ENCODE results near the gene NOX3.

The NOX3 gene

GRCh38 chr6:155398701-155399061, 57.0 kb downstream of the NOX3 start:
- TF ChIP-seq POLR2AphosphoS5 (IDR thresholded peaks at IDR 0.05; ENCODE audit: low read depth): no peak

GRCh38 chr6:155398221-155398620, 57.4 kb downstream of the NOX3 start:
- Histone ChIP-seq H3K4me3 (replicated peaks; ENCODE audit: insufficient read depth, low read length) (no peak overlapping the region), H3K27ac (replicated peaks) (no peak overlapping the region), H3K27me3 (ENCODE audit: insufficient read depth, poor library complexity, severe bottlenecking) (no peaks in the 10 kb centered on the region)
- DNase-seq (ENCODE audit: low read depth in 1 of 2, low spot score in 1 of 2): no peak
- TF ChIP-seq SPI1 (IDR thresholded peaks at IDR 0.05; ENCODE audit: borderline replicate concordance, low read depth): no peak
- TF ChIP-seq GABPA (IDR thresholded peaks at IDR 0.05; ENCODE audit: low read depth): no peak
- TF ChIP-seq, protein P1, sequence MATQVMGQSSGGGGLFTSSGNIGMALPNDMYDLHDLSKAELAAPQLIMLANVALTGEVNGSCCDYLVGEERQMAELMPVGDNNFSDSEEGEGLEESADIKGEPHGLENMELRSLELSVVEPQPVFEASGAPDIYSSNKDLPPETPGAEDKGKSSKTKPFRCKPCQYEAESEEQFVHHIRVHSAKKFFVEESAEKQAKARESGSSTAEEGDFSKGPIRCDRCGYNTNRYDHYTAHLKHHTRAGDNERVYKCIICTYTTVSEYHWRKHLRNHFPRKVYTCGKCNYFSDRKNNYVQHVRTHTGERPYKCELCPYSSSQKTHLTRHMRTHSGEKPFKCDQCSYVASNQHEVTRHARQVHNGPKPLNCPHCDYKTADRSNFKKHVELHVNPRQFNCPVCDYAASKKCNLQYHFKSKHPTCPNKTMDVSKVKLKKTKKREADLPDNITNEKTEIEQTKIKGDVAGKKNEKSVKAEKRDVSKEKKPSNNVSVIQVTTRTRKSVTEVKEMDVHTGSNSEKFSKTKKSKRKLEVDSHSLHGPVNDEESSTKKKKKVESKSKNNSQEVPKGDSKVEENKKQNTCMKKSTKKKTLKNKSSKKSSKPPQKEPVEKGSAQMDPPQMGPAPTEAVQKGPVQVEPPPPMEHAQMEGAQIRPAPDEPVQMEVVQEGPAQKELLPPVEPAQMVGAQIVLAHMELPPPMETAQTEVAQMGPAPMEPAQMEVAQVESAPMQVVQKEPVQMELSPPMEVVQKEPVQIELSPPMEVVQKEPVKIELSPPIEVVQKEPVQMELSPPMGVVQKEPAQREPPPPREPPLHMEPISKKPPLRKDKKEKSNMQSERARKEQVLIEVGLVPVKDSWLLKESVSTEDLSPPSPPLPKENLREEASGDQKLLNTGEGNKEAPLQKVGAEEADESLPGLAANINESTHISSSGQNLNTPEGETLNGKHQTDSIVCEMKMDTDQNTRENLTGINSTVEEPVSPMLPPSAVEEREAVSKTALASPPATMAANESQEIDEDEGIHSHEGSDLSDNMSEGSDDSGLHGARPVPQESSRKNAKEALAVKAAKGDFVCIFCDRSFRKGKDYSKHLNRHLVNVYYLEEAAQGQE (IDR thresholded peaks at IDR 0.05; ENCODE audit: insufficient replicate concordance, low read depth): no peak

More at GRCh38 chr6:155398701-155399061, 57.0 kb downstream of the NOX3 start:
- Histone ChIP-seq H3K27me3 (ENCODE audit: insufficient read depth, poor library complexity, severe bottlenecking) (no peaks in the 10 kb centered on the region), H3K27ac (replicated peaks) (no peak overlapping the region), H3K4me3 (replicated peaks; ENCODE audit: insufficient read depth, low read length) (no peak overlapping the region)
- no peak for DNase-seq (ENCODE audit: low read depth in 1 of 2, low spot score in 1 of 2)

DNA sequence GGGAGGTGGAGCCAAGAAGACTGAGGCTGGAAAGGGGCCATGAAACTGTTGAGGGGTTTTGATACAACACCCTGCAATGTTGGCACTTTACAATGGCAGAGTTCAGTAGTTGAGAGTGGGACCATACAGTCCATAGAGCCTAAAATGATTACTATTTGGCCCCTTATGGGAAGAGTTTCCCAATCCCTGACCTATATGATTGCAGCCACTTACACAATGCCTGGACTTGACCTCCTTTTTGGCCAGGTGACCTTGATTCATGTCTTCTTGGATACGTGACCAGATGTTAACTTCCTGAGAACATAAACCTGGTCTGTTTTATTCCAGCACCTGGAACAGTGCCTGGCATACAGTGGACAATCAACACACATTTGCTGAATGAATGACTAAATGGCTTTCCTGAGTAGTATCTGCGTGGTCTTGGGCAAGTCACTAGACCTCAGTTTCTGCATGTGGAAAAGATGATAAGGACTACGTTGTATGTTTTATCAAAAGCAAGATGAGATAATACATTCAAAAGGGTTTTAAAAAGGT, 58.4 kb downstream of the NOX3 start:
- DNase-seq (ENCODE audit: low read depth in 1 of 2, low spot score in 1 of 2): no peak
- Histone ChIP-seq H3K4me3 (replicated peaks; ENCODE audit: insufficient read depth, low read length) (no peak overlapping the region), H3K27me3 (ENCODE audit: insufficient read depth, poor library complexity, severe bottlenecking) (no peaks in the 10 kb centered on the region), H3K27ac (replicated peaks) (no peak overlapping the region)
- TF ChIP-seq, protein P1 (IDR thresholded peaks at IDR 0.05; ENCODE audit: insufficient replicate concordance, low read depth): no peak
- TF ChIP-seq SPI1 (IDR thresholded peaks at IDR 0.05; ENCODE audit: borderline replicate concordance, low read depth) (no peak), CTCF (IDR thresholded peaks at IDR 0.05; ENCODE audit: insufficient read depth, low read length) (no peak), POLR2AphosphoS5 (IDR thresholded peaks at IDR 0.05; ENCODE audit: low read depth) (no peak), GABPA (IDR thresholded peaks at IDR 0.05; ENCODE audit: low read depth) (no peak)

DNA sequence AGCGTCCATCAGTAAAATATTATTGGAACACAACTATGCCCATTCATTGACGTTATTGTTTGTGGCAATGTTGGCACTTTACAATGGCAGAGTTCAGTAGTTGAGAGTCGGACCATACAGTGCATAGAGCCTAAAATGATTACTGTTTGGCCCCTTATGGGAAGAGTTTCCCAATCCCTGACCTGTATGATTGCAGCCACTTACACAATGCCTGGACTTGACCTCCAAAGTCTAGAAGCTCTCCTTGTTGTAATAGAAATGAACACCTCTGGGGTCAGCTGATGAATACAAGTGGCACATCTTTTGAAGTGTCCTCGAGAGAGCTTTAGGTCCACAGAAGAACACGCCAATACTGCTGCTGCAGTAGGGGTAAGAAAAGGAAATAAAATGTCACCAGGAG, 59.0 kb downstream of the NOX3 start:
- Histone ChIP-seq H3K4me3 (replicated peaks; ENCODE audit: insufficient read depth, low read length) (no peak overlapping the region), H3K27me3 (ENCODE audit: insufficient read depth, poor library complexity, severe bottlenecking) (no peaks in the 10 kb centered on the region), H3K27ac (replicated peaks) (no peak overlapping the region)
- TF ChIP-seq, protein P1 (IDR thresholded peaks at IDR 0.05; ENCODE audit: insufficient replicate concordance, low read depth): no peak
- no peak for TF ChIP-seq CTCF (IDR thresholded peaks at IDR 0.05; ENCODE audit: insufficient read depth, low read length)
- no peak for TF ChIP-seq POLR2AphosphoS5 (IDR thresholded peaks at IDR 0.05; ENCODE audit: low read depth)
- no peak for TF ChIP-seq GABPA (IDR thresholded peaks at IDR 0.05; ENCODE audit: low read depth)
- TF ChIP-seq SPI1 (IDR thresholded peaks at IDR 0.05; ENCODE audit: borderline replicate concordance, low read depth): no peak
- DNase-seq (ENCODE audit: low read depth in 1 of 2, low spot score in 1 of 2): no peak
